Cerebellar nuclear complex (tissue), 1 donor: ENCODE results near the gene KLF7.
A peak's percentile ranks its signal among the peaks of the same experiment; 100 is the strongest.

Experiments used
- DNase-seq, 2 experiments: peaks; one replicate each; lab custom pipeline; 2025; lab: John Stamatoyannopoulos, UW

The KLF7 gene

GRCh38 chr2:207165121-207166038 is at the start of gene KLF7:
Gene KLF7, minus strand, starts transcription at chr2:207165948. Its CDS starts 380 bp downstream, at chr2:207165568.
- peak in 1 of 2 experiments; percentile 33 for DNase-seq

GRCh38 chr2:207215308-207215707 is 49.6 kb upstream of the KLF7 start:
- no peak for DNase-seq

- no peak for DNase-seq
These were observed 48.7 kb upstream of the KLF7 start for GRCh38 chr2:207214446-207214845.

GRCh38 chr2:207206011-207206410 is 40.3 kb upstream of the KLF7 start:
- DNase-seq: peak in 1 of 2 experiments; percentile 45

- DNase-seq: no peak
These were observed 39.6 kb upstream of the KLF7 start for GRCh38 chr2:207205173-207205957.

GRCh38 chr2:207203056-207203455 is 37.3 kb upstream of the KLF7 start:
- no peak for DNase-seq

GRCh38 chr2:207202645-207203044 is 36.9 kb upstream of the KLF7 start:
- no peak for DNase-seq

GRCh38 chr2:207201416-207201815 is 35.7 kb upstream of the KLF7 start:
- DNase-seq: peak in 1 of 2 experiments; percentile 18

- no peak for DNase-seq
These were observed 34.4 kb upstream of the KLF7 start for GRCh38 chr2:207200136-207200535.

GRCh38 chr2:207194028-207194427 is 28.3 kb upstream of the KLF7 start:
- DNase-seq: no peak

GRCh38 chr2:207188626-207189419 is 23.1 kb upstream of the KLF7 start:
- no peak for DNase-seq

- no peak for DNase-seq
These were observed 19.6 kb upstream of the KLF7 start for GRCh38 chr2:207185372-207185771.

GRCh38 chr2:207184768-207185167 is 19.0 kb upstream of the KLF7 start:
- no peak for DNase-seq

- DNase-seq: no peak
These were observed 18.6 kb upstream of the KLF7 start for GRCh38 chr2:207184348-207184747.

GRCh38 chr2:207183506-207183905 is 17.8 kb upstream of the KLF7 start:
- DNase-seq: no peak

GRCh38 chr2:207182911-207183310 is 17.2 kb upstream of the KLF7 start:
- no peak for DNase-seq

GRCh38 chr2:207181526-207182274 is 16.0 kb upstream of the KLF7 start:
- no peak for DNase-seq

- no peak for DNase-seq
These were observed 15.0 kb upstream of the KLF7 start for GRCh38 chr2:207180741-207181140.

GRCh38 chr2:207176247-207176646 is 10.5 kb upstream of the KLF7 start:
- no peak for DNase-seq

- no peak for DNase-seq
These were observed 7.9 kb upstream of the KLF7 start for GRCh38 chr2:207173641-207174040.
